ENCODE results near the gene IL36B.

Gene IL36B

GRCh38 chr2:113014067-113014466 lies 38.6 kb downstream of the IL36B start:
- no peak overlapping the region for H3K9ac ChIP-seq (ENCODE audit: low read length)
- H3K9me3 ChIP-seq (ENCODE audit: control insufficient read depth, low read length): no peaks in the 10 kb centered on the region
- peaks cover 13% of the 10 kb centered on the region for H3K4me1 ChIP-seq (ENCODE audit: control insufficient read depth, insufficient read depth, low read length)
- H3K27me3 ChIP-seq (ENCODE audit: control insufficient read depth, insufficient read depth, low read length): no peaks in the 10 kb centered on the region
- no peaks in the 10 kb centered on the region for H3K36me3 ChIP-seq (ENCODE audit: control insufficient read depth, insufficient read depth, low read length)
- no peak overlapping the region for H3K4me3 ChIP-seq (ENCODE audit: low read length)

DNA sequence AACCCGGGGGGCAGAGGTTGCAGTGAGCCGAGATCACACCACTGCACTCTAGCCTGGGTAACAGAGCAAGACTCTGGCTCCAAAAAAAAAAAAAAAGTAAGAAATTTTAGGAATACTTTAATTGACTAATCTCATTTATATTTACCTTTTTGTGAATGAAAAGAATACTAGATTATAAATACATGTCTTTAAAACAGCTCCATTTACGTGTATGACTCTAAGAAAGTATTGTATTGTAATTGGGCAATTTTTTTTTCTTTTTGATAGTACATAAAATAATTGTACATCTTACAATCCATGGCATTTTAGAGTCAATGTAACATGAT lies 39.4 kb downstream of the IL36B start:
- H3K4me1 ChIP-seq (ENCODE audit: control insufficient read depth, insufficient read depth, low read length): peaks cover 13% of the 10 kb centered on the region
- no peaks in the 10 kb centered on the region for H3K36me3 ChIP-seq (ENCODE audit: control insufficient read depth, insufficient read depth, low read length)
- H3K27me3 ChIP-seq (ENCODE audit: control insufficient read depth, insufficient read depth, low read length): no peaks in the 10 kb centered on the region
- H3K9me3 ChIP-seq (ENCODE audit: control insufficient read depth, low read length): no peaks in the 10 kb centered on the region
- no peak overlapping the region for H3K9ac ChIP-seq (ENCODE audit: low read length)
- no peak overlapping the region for H3K4me3 ChIP-seq (ENCODE audit: low read length)

GRCh38 chr2:113012436-113013335 lies 40.0 kb downstream of the IL36B start:
- no peaks in the 10 kb centered on the region for H3K36me3 ChIP-seq (ENCODE audit: control insufficient read depth, insufficient read depth, low read length)
- no peaks in the 10 kb centered on the region for H3K9me3 ChIP-seq (ENCODE audit: control insufficient read depth, low read length)
- no peak overlapping the region for H3K4me3 ChIP-seq (ENCODE audit: low read length)
- no peak overlapping the region for H3K9ac ChIP-seq (ENCODE audit: low read length)
- H3K27me3 ChIP-seq (ENCODE audit: control insufficient read depth, insufficient read depth, low read length): no peaks in the 10 kb centered on the region
- peaks cover 13% of the 10 kb centered on the region for H3K4me1 ChIP-seq (ENCODE audit: control insufficient read depth, insufficient read depth, low read length)

- Histone ChIP-seq H3K9ac (ENCODE audit: low read length) (no peak overlapping the region), H3K4me3 (ENCODE audit: low read length) (no peak overlapping the region), H3K9me3 (ENCODE audit: control insufficient read depth, low read length) (no peaks in the 10 kb centered on the region)
Measured at GRCh38 chr2:113011108-113011507, 41.6 kb downstream of the IL36B start.

DNA sequence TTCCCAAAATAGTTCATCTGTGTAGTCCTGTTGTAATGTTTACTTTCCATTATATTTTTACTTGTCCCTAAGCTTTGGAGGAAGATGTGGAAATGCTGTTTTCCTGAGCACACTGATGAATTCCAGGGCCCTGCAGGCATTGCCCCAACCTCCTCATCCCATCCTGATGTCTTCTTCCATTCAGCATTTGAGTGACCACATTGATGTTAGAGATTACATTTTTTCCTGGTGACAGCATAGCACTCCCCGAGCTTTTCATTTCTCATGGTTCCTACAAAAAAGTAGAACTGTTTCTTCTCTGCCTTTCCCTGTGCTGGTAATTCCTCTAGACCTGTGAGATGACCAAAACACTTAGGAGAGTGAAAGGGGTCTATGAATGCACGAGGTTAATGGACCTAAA lies 42.6 kb downstream of the IL36B start:
- H3K4me3 ChIP-seq (ENCODE audit: low read length): no peak overlapping the region
- H3K4me1 ChIP-seq (ENCODE audit: control insufficient read depth, insufficient read depth, low read length): peaks cover 5% of the 10 kb centered on the region
- no peaks in the 10 kb centered on the region for H3K9me3 ChIP-seq (ENCODE audit: control insufficient read depth, low read length)
- no peak overlapping the region for H3K9ac ChIP-seq (ENCODE audit: low read length)
- H3K36me3 ChIP-seq (ENCODE audit: control insufficient read depth, insufficient read depth, low read length): no peaks in the 10 kb centered on the region
- H3K27me3 ChIP-seq (ENCODE audit: control insufficient read depth, insufficient read depth, low read length): no peaks in the 10 kb centered on the region

More at GRCh38 chr2:113011108-113011507, 41.6 kb downstream of the IL36B start:
- Histone ChIP-seq H3K36me3 (ENCODE audit: control insufficient read depth, insufficient read depth, low read length) (no peaks in the 10 kb centered on the region), H3K27me3 (ENCODE audit: control insufficient read depth, insufficient read depth, low read length) (no peaks in the 10 kb centered on the region), H3K4me1 (ENCODE audit: control insufficient read depth, insufficient read depth, low read length) (peaks cover 13% of the 10 kb centered on the region)

DNA sequence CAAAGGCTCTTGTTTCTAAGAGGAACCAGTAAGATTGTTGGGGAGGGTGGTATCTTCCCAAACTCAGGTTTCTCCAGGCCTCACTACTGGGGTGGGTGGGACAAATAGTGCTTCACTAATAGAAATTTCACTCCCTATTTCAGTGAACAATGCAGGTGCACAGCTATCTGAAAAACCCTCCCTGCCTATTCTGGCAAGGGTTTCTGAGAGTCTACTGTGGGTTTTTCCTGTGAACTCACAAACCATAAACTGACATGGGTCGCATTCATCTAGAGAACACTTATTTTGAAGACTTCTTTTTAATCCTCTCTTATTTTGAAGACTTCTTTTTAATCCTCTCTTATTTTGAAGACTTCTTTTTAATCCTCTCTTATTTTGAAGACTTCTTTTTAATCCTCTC lies 43.0 kb downstream of the IL36B start:
- Histone ChIP-seq H3K27me3 (ENCODE audit: control insufficient read depth, insufficient read depth, low read length) (no peaks in the 10 kb centered on the region), H3K36me3 (ENCODE audit: control insufficient read depth, insufficient read depth, low read length) (no peaks in the 10 kb centered on the region)

DNA sequence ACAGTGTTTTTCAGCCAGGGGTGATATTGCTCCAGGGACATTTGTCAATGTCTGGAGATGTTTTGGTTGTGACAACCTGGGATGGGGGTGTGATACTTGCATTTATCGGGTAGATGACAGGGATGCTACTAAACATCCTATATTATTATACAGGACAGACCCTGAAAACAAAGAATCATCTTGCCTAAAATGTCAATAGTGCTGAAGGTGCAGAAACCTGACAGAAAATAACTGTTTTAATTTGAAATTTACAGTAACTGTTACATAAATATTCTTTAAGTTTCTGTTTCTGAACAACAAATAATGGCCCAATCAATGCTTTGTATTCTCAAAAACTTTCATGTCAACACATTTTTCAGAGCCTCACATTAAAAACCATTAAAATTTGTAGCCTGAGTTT lies 45.4 kb downstream of the IL36B start:
- no peaks in the 10 kb centered on the region for H3K9me3 ChIP-seq (ENCODE audit: control insufficient read depth, low read length)
- H3K36me3 ChIP-seq (ENCODE audit: control insufficient read depth, insufficient read depth, low read length): no peaks in the 10 kb centered on the region
- H3K9ac ChIP-seq (ENCODE audit: low read length): no peak overlapping the region

More for the DNA sequence above, 43.0 kb downstream of the IL36B start:
- Histone ChIP-seq H3K9me3 (ENCODE audit: control insufficient read depth, low read length) (no peaks in the 10 kb centered on the region), H3K4me1 (ENCODE audit: control insufficient read depth, insufficient read depth, low read length) (peaks cover 5% of the 10 kb centered on the region), H3K4me3 (ENCODE audit: low read length) (no peak overlapping the region), H3K9ac (ENCODE audit: low read length) (no peak overlapping the region)

GRCh38 chr2:113005030-113005509 lies 47.6 kb downstream of the IL36B start, which contains the start of gene IL36A:
IL36A (plus strand) TSS chr2:113005459; CDS start chr2:113005872, 413 bp downstream.
- H3K4me1 ChIP-seq (ENCODE audit: control insufficient read depth, insufficient read depth, low read length): no peaks in the 10 kb centered on the region
- H3K27me3 ChIP-seq (ENCODE audit: control insufficient read depth, insufficient read depth, low read length): no peaks in the 10 kb centered on the region
- H3K9ac ChIP-seq (ENCODE audit: low read length): no peak within 1 kb of the TSS
- no peaks in the 10 kb centered on the region for H3K36me3 ChIP-seq (ENCODE audit: control insufficient read depth, insufficient read depth, low read length)
- no peak within 1 kb of the TSS for H3K4me3 ChIP-seq (ENCODE audit: low read length)
- H3K9me3 ChIP-seq (ENCODE audit: control insufficient read depth, low read length): no peaks in the 10 kb centered on the region

More for the DNA sequence above, 45.4 kb downstream of the IL36B start:
- H3K27me3 ChIP-seq (ENCODE audit: control insufficient read depth, insufficient read depth, low read length): no peaks in the 10 kb centered on the region
- no peaks in the 10 kb centered on the region for H3K4me1 ChIP-seq (ENCODE audit: control insufficient read depth, insufficient read depth, low read length)
- no peak overlapping the region for H3K4me3 ChIP-seq (ENCODE audit: low read length)

GRCh38 chr2:113002677-113003076 lies 50.0 kb downstream of the IL36B start:
- Histone ChIP-seq H3K9ac (ENCODE audit: low read length) (no peak overlapping the region), H3K4me1 (ENCODE audit: control insufficient read depth, insufficient read depth, low read length) (no peaks in the 10 kb centered on the region), H3K9me3 (ENCODE audit: control insufficient read depth, low read length) (no peaks in the 10 kb centered on the region), H3K4me3 (ENCODE audit: low read length) (no peak overlapping the region), H3K27me3 (ENCODE audit: control insufficient read depth, insufficient read depth, low read length) (no peaks in the 10 kb centered on the region), H3K36me3 (ENCODE audit: control insufficient read depth, insufficient read depth, low read length) (no peaks in the 10 kb centered on the region)

DNA sequence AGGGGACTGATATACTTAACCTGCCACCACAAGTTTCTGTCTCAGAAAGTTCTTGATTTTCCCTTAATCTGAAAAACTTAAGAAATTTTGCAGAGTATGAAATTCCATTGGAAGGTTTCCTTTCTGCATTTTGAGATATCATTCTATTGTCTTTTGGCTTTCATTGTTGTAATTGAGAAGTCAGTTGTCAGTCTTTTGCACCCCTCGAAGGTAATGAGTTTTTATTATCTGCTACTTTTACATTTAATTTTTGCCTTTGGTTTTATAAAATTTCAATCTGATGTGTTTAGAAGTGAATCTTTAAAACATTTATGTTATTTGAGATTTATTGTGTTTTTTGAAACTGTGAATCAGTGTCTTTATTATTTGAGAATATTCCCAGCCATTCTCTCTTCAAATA lies 52.2 kb downstream of the IL36B start:
- no peak overlapping the region for H3K4me3 ChIP-seq (ENCODE audit: low read length)
- no peaks in the 10 kb centered on the region for H3K36me3 ChIP-seq (ENCODE audit: control insufficient read depth, insufficient read depth, low read length)
- H3K9ac ChIP-seq (ENCODE audit: low read length): no peak overlapping the region
- H3K4me1 ChIP-seq (ENCODE audit: control insufficient read depth, insufficient read depth, low read length): no peaks in the 10 kb centered on the region
- H3K27me3 ChIP-seq (ENCODE audit: control insufficient read depth, insufficient read depth, low read length): no peaks in the 10 kb centered on the region
- no peaks in the 10 kb centered on the region for H3K9me3 ChIP-seq (ENCODE audit: control insufficient read depth, low read length)

DNA sequence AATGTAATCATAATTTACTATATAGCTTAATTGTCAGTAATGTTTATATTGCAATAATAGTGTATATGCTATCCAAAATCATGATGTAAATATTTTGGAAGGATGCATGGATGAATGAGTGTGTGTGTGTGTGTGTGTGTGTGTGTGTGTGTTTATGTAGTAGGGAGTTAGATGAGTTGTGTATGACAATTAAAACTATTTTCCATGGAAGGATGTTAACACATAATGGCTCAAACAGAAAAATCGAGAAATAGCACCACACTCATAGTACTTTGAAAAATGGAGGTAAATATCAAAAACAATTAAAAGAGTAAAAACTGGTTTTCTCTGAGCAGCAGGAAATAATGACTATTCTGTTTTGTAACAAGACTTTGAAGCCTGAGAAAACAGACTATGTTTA lies 55.5 kb downstream of the IL36B start:
- Histone ChIP-seq H3K36me3 (ENCODE audit: control insufficient read depth, insufficient read depth, low read length) (no peaks in the 10 kb centered on the region), H3K4me3 (ENCODE audit: low read length) (no peak overlapping the region), H3K27me3 (ENCODE audit: control insufficient read depth, insufficient read depth, low read length) (no peaks in the 10 kb centered on the region), H3K9me3 (ENCODE audit: control insufficient read depth, low read length) (no peaks in the 10 kb centered on the region), H3K9ac (ENCODE audit: low read length) (no peak overlapping the region), H3K4me1 (ENCODE audit: control insufficient read depth, insufficient read depth, low read length) (peaks cover 7% of the 10 kb centered on the region)

DNA sequence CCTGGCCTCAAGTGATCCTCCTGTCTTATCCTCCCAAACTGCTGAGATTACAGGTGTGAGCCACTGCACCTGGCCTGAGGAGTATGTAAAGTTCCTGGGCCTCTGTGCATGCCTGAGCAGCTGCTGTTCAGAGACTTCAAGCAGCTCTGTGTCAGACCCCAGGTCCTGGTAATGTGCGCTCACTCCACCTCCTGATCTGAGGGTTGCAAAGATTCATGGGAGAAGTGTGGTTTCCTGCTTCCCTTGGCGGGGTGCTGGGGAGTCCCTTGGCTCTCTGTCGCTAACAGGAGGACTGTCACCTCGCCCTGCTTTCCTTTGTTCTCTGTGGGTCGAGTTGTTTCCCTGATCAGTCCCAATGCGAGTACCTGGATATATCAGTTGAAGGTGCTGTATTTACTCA lies 56.0 kb downstream of the IL36B start:
- Histone ChIP-seq H3K4me3 (ENCODE audit: low read length) (no peak overlapping the region), H3K4me1 (ENCODE audit: control insufficient read depth, insufficient read depth, low read length) (peaks cover 7% of the 10 kb centered on the region), H3K36me3 (ENCODE audit: control insufficient read depth, insufficient read depth, low read length) (no peaks in the 10 kb centered on the region), H3K9me3 (ENCODE audit: control insufficient read depth, low read length) (no peaks in the 10 kb centered on the region), H3K9ac (ENCODE audit: low read length) (no peak overlapping the region), H3K27me3 (ENCODE audit: control insufficient read depth, insufficient read depth, low read length) (no peaks in the 10 kb centered on the region)
